ENCODE data around the gene TNFSF12. TPM values are rescaled to one million over a fixed set of nuclear protein-coding genes. Genes with fewer than 3 reads are reported as not detected.
"Not testable (repeated sequence)": the region's sequence is repeated elsewhere in the genome, so short reads cannot be mapped to it uniquely, and the experiment has no call there.

Gene TNFSF12
- total and polyA plus RNA-seq, 7 donors = 10.2 to 23.4 (median 14.4) TPM

DNA sequence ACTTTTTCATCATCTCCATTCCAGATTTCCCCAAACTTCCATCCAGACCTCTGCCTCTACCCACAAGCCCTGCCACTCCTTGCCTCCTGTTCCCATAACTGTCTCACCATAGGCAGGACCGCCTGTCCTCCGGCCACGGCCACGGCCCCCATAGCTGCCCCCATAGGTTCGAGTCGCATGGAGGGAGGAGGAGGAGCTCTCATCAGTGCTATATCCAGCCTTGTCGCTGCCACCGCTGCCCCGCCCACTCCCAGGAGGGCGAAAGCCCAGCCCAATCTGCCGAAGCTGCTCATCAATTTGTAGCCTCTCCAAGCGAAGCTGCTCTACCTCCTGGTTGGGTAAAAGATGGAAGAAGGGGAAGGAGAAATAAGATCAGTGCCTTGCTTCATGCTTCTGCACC is 44.4 kb downstream of the TNFSF12 start:
- ATAC-seq (no peak), DNase-seq (no peak)
- TF ChIP-seq, protein P1, sequence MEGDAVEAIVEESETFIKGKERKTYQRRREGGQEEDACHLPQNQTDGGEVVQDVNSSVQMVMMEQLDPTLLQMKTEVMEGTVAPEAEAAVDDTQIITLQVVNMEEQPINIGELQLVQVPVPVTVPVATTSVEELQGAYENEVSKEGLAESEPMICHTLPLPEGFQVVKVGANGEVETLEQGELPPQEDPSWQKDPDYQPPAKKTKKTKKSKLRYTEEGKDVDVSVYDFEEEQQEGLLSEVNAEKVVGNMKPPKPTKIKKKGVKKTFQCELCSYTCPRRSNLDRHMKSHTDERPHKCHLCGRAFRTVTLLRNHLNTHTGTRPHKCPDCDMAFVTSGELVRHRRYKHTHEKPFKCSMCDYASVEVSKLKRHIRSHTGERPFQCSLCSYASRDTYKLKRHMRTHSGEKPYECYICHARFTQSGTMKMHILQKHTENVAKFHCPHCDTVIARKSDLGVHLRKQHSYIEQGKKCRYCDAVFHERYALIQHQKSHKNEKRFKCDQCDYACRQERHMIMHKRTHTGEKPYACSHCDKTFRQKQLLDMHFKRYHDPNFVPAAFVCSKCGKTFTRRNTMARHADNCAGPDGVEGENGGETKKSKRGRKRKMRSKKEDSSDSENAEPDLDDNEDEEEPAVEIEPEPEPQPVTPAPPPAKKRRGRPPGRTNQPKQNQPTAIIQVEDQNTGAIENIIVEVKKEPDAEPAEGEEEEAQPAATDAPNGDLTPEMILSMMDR (IDR thresholded peaks at IDR 0.05) = no peak
- peaks cover 29 to 78% of the 10 kb centered on the region in 2 donors for H3K36me3 ChIP-seq (ENCODE audit: insufficient read depth in 1 of 2, low read depth in 1 of 2)
- WGBS, 3 donors = 77 to 82% (median 82%) methylated on average over 12 of the region's 12 CpGs
- H3K27me3 ChIP-seq (ENCODE audit: insufficient read depth in 3 of 3, low read length in 2 of 3) = no peaks in the 10 kb centered on the region
- H3K4me3 ChIP-seq = no peak overlapping the region
- intact Hi-C loops (cut with DNase I) = no loop called here
- H3K27ac ChIP-seq = no peak overlapping the region
- peaks cover 28% of the 10 kb centered on the region for H3K4me1 ChIP-seq
- no peaks in the 10 kb centered on the region for H3K9me3 ChIP-seq

DNA sequence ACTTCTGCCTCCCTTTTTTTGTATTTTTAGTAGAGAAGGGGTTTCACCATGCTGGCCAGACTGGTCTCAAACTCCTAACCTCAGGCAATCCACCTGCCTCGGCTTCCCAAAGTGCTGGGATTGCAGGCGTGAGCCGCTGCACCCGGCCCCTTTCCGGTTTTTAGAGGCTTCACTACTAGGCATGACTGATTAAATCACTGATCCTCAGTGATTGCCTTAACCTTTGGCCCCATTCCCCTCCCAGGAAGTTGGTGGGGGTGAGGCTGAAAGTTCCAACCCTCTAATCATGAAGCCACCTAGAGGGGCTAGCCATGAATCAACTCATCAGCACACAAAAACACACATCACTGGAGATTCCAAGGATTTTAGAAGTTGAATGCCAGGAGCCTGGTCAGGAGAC is 48.7 kb downstream of the TNFSF12 start:
- H3K27me3 ChIP-seq (ENCODE audit: insufficient read depth in 3 of 3, low read length in 2 of 3); DNase-seq; H3K4me3 ChIP-seq; H3K27ac ChIP-seq; ATAC-seq; H3K4me1 ChIP-seq; intact Hi-C loops (cut with DNase I); H3K9me3 ChIP-seq: not testable (repeated sequence)
- 66 to 68% (median 67%) methylated on average over 5 of the region's 5 CpGs for WGBS, 3 donors
- peaks cover 35 to 97% of the 10 kb centered on the region in 2 donors for H3K36me3 ChIP-seq (ENCODE audit: insufficient read depth in 1 of 2, low read depth in 1 of 2)

DNA sequence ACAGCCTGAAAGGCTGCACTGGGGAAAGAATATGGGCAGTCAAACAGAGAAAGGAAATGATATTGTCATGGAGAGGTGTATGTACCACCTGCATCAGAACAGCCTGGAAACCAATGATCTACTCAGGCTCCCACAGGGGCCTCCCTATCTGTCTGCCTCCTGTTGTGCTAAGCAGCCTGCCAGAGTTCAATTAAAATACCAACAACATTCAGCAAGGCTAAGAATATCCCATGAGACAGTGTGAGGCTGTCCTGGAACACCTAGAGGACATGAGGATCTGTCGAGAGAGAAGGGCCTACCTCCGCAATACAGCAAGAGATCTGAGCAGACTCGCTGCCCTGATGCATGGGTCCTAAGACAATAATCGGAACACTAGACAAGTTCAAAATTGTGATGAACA is 57.4 kb downstream of the TNFSF12 start:
- H3K36me3 ChIP-seq (ENCODE audit: insufficient read depth in 1 of 2, low read depth in 1 of 2) = peaks cover 11 to 65% of the 10 kb centered on the region in 2 donors
- TF ChIP-seq, protein P1 (IDR thresholded peaks at IDR 0.05) = no peak
- no peaks in the 10 kb centered on the region for H3K27me3 ChIP-seq (ENCODE audit: insufficient read depth in 3 of 3, low read length in 2 of 3)
- WGBS, 3 donors = 44 to 55% (median 44%) methylated on average over 4 of the region's 4 CpGs
- H3K4me3 ChIP-seq = no peak overlapping the region
- no peak for DNase-seq
- peaks cover 32% of the 10 kb centered on the region for H3K4me1 ChIP-seq
- H3K27ac ChIP-seq = peak overlapping the region; percentile 81
- intact Hi-C loops (cut with DNase I) = no loop called here
- no peaks in the 10 kb centered on the region for H3K9me3 ChIP-seq
- ATAC-seq = peak; percentile 96 to 98 (median 97)

Other genes with a start within 250 kb of the TNFSF12 start
Only the 30 nearest of the 32 such genes appear.
- gene NEURL4, start 219.7 kb upstream of the TNFSF12 start, total RNA-seq = 10 to 100 TPM; 24.0 to 53.8 (median 32.6) TPM
- gene NEURL4, start 219.7 kb upstream of the TNFSF12 start, polyA plus RNA-seq = 10 to 100 TPM; 20.7 to 38.7 (median 22.9) TPM
- gene ACAP1, start 212.5 kb upstream of the TNFSF12 start, total RNA-seq = 10 to 100 TPM; 12.2 to 20.7 (median 15.7) TPM
- gene ACAP1, start 212.5 kb upstream of the TNFSF12 start, polyA plus RNA-seq = 10 to 100 TPM in 1 of 3 donors, 1 to 10 TPM in 2; 1.9 to 11.9 (median 2.4) TPM
- gene KCTD11, start 196.9 kb upstream of the TNFSF12 start, total RNA-seq = 1 to 10 TPM; 4.5 to 5.2 (median 5.1) TPM
- 10 to 100 TPM in 1 of 3 donors, 1 to 10 TPM in 2; 2.9 to 13.2 (median 9.9) TPM for gene KCTD11, start 196.9 kb upstream of the TNFSF12 start, polyA plus RNA-seq
- gene TMEM95, start 193.9 kb upstream of the TNFSF12 start, total RNA-seq = not detected
- gene TMEM95, start 193.9 kb upstream of the TNFSF12 start, polyA plus RNA-seq = not detected
- under 1 TPM; 0.56 to 0.86 (median 0.78) TPM for gene TNK1, start 168.0 kb upstream of the TNFSF12 start, total RNA-seq
- gene TNK1, start 168.0 kb upstream of the TNFSF12 start, polyA plus RNA-seq = 1 to 10 TPM in 1 of 3 donors, under 1 TPM in 2; 0.57 to 1.7 (median 0.98) TPM
- gene PLSCR3, start 154.5 kb upstream of the TNFSF12 start, total RNA-seq = 10 to 100 TPM; 13.9 to 16.2 (median 15.1) TPM
- 10 to 100 TPM; 16.6 to 20.5 (median 18.7) TPM for gene PLSCR3, start 154.5 kb upstream of the TNFSF12 start, polyA plus RNA-seq
- 10 to 100 TPM; 47.1 to 80.4 (median 53.5) TPM for gene TMEM256, start 145.0 kb upstream of the TNFSF12 start, total RNA-seq
- 10 to 100 TPM; 62.4 to 75.4 (median 69.7) TPM for gene TMEM256, start 145.0 kb upstream of the TNFSF12 start, polyA plus RNA-seq
- gene NLGN2, start 141.2 kb upstream of the TNFSF12 start, total RNA-seq = 10 to 100 TPM in 1 of 4 donors, 1 to 10 TPM in 3; 6.5 to 11.5 (median 7.4) TPM
- 1 to 10 TPM; 2.8 to 3.1 (median 2.9) TPM for gene NLGN2, start 141.2 kb upstream of the TNFSF12 start, polyA plus RNA-seq
- not detected for gene SPEM1, start 128.7 kb upstream of the TNFSF12 start, total RNA-seq
- under 1 TPM in 1 of 3 donors, not detected in 2; 0.06 TPM for gene SPEM1, start 128.7 kb upstream of the TNFSF12 start, polyA plus RNA-seq
- not detected for gene SPEM2, start 123.4 kb upstream of the TNFSF12 start, total RNA-seq
- under 1 TPM in 1 of 3 donors, not detected in 2; 0.03 TPM for gene SPEM2, start 123.4 kb upstream of the TNFSF12 start, polyA plus RNA-seq
- not detected for gene SPEM3, start 120.2 kb upstream of the TNFSF12 start, total RNA-seq
- gene SPEM3, start 120.2 kb upstream of the TNFSF12 start, polyA plus RNA-seq = under 1 TPM in 1 of 3 donors, not detected in 2; 0.01 TPM
- under 1 TPM; 0.41 to 0.95 (median 0.68) TPM for gene TMEM102, start 113.6 kb upstream of the TNFSF12 start, total RNA-seq
- 1 to 10 TPM in 2 of 3 donors, under 1 TPM in 1; 0.84 to 3.2 (median 1.7) TPM for gene TMEM102, start 113.6 kb upstream of the TNFSF12 start, polyA plus RNA-seq
- gene FGF11, start 109.5 kb upstream of the TNFSF12 start, total RNA-seq = 10 to 100 TPM in 3 of 4 donors, 1 to 10 TPM in 1; 2.7 to 21.1 (median 10.1) TPM
- gene FGF11, start 109.5 kb upstream of the TNFSF12 start, polyA plus RNA-seq = 1 to 10 TPM; 2.0 to 4.4 (median 3.7) TPM
- gene CHRNB1, start 104.0 kb upstream of the TNFSF12 start, total RNA-seq = 100 to 1,000 TPM; 107 to 190 (median 147) TPM
- gene CHRNB1, start 104.0 kb upstream of the TNFSF12 start, polyA plus RNA-seq = 100 to 1,000 TPM in 1 of 3 donors, 10 to 100 TPM in 2; 73.0 to 118 (median 91.7) TPM
- 10 to 100 TPM; 29.3 to 43.2 (median 35.5) TPM for gene ZBTB4, start 69.4 kb upstream of the TNFSF12 start, total RNA-seq
- 10 to 100 TPM; 10.3 to 20.2 (median 13.5) TPM for gene ZBTB4, start 69.4 kb upstream of the TNFSF12 start, polyA plus RNA-seq
- not detected for gene SLC35G6, start 67.6 kb upstream of the TNFSF12 start, total RNA-seq
- under 1 TPM in 1 of 3 donors, not detected in 2; 0.05 TPM for gene SLC35G6, start 67.6 kb upstream of the TNFSF12 start, polyA plus RNA-seq
- gene POLR2A, start 64.7 kb upstream of the TNFSF12 start, total RNA-seq = 10 to 100 TPM; 42.7 to 74.3 (median 56.9) TPM
- 10 to 100 TPM in 2 of 3 donors, 1 to 10 TPM in 1; 8.0 to 68.7 (median 15.0) TPM for gene POLR2A, start 64.7 kb upstream of the TNFSF12 start, polyA plus RNA-seq
- 1 to 10 TPM; 4.0 to 5.4 (median 4.5) TPM for gene TNFSF13, start 9.7 kb downstream of the TNFSF12 start, total RNA-seq
- gene TNFSF13, start 9.7 kb downstream of the TNFSF12 start, polyA plus RNA-seq = 1 to 10 TPM; 2.8 to 4.3 (median 3.1) TPM
- gene SENP3, start 12.9 kb downstream of the TNFSF12 start, total RNA-seq = 10 to 100 TPM; 24.0 to 40.7 (median 38.3) TPM
- 10 to 100 TPM; 44.1 to 90.5 (median 76.1) TPM for gene SENP3, start 12.9 kb downstream of the TNFSF12 start, polyA plus RNA-seq
- gene CD68, start 30.6 kb downstream of the TNFSF12 start, total RNA-seq = 10 to 100 TPM; 15.8 to 38.4 (median 26.4) TPM
- 100 to 1,000 TPM in 1 of 3 donors, 10 to 100 TPM in 2; 16.5 to 298 (median 21.8) TPM for gene CD68, start 30.6 kb downstream of the TNFSF12 start, polyA plus RNA-seq
- 10 to 100 TPM; 19.3 to 40.6 (median 34.1) TPM for gene MPDU1, start 34.8 kb downstream of the TNFSF12 start, total RNA-seq
- gene MPDU1, start 34.8 kb downstream of the TNFSF12 start, polyA plus RNA-seq = 100 to 1,000 TPM in 1 of 3 donors, 10 to 100 TPM in 2; 53.6 to 147 (median 77.8) TPM
- gene SOX15, start 41.0 kb downstream of the TNFSF12 start, total RNA-seq = under 1 TPM; 0.19 to 0.71 (median 0.28) TPM
- under 1 TPM; 0.11 to 0.20 (median 0.17) TPM for gene SOX15, start 41.0 kb downstream of the TNFSF12 start, polyA plus RNA-seq
- 100 to 1,000 TPM; 105 to 120 (median 114) TPM for gene FXR2, start 65.8 kb downstream of the TNFSF12 start, total RNA-seq
- gene FXR2, start 65.8 kb downstream of the TNFSF12 start, polyA plus RNA-seq = 100 to 1,000 TPM in 1 of 3 donors, 10 to 100 TPM in 2; 88.2 to 164 (median 92.1) TPM
- 10 to 100 TPM; 60.7 to 70.4 (median 66.2) TPM for gene SAT2, start 78.8 kb downstream of the TNFSF12 start, total RNA-seq
- 100 to 1,000 TPM; 105 to 112 (median 108) TPM for gene SAT2, start 78.8 kb downstream of the TNFSF12 start, polyA plus RNA-seq
- gene SHBG, start 81.1 kb downstream of the TNFSF12 start, total RNA-seq = 1 to 10 TPM in 1 of 4 donors, under 1 TPM in 3; 0.19 to 1.6 (median 0.55) TPM
- gene SHBG, start 81.1 kb downstream of the TNFSF12 start, polyA plus RNA-seq = under 1 TPM; 0.26 to 0.53 (median 0.45) TPM
- gene ATP1B2, start 101.9 kb downstream of the TNFSF12 start, total RNA-seq = 1 to 10 TPM in 2 of 4 donors, under 1 TPM in 2; 0.78 to 5.7 (median 1.3) TPM
- 1 to 10 TPM in 1 of 3 donors, under 1 TPM in 2; 0.36 to 1.0 (median 0.51) TPM for gene ATP1B2, start 101.9 kb downstream of the TNFSF12 start, polyA plus RNA-seq
- gene TP53, start 138.4 kb downstream of the TNFSF12 start, total RNA-seq = 10 to 100 TPM; 18.1 to 36.7 (median 19.4) TPM
- gene TP53, start 138.4 kb downstream of the TNFSF12 start, polyA plus RNA-seq = 10 to 100 TPM in 2 of 3 donors, 1 to 10 TPM in 1; 7.4 to 15.7 (median 10.6) TPM
- gene WRAP53, start 139.4 kb downstream of the TNFSF12 start, total RNA-seq = 1 to 10 TPM; 4.5 to 6.6 (median 5.0) TPM
- 10 to 100 TPM in 2 of 3 donors, 1 to 10 TPM in 1; 6.5 to 14.4 (median 11.2) TPM for gene WRAP53, start 139.4 kb downstream of the TNFSF12 start, polyA plus RNA-seq
- under 1 TPM in 3 of 4 donors, not detected in 1; 0.11 to 0.37 (median 0.17) TPM for gene EFNB3, start 156.1 kb downstream of the TNFSF12 start, total RNA-seq
- gene EFNB3, start 156.1 kb downstream of the TNFSF12 start, polyA plus RNA-seq = under 1 TPM in 2 of 3 donors, not detected in 1; 0.09 to 0.12 TPM
- under 1 TPM; 0.04 to 0.10 (median 0.05) TPM for gene DNAH2, start 168.7 kb downstream of the TNFSF12 start, total RNA-seq
- under 1 TPM; 0.01 to 0.10 (median 0.08) TPM for gene DNAH2, start 168.7 kb downstream of the TNFSF12 start, polyA plus RNA-seq

All from psoas muscle (tissue), 8 donors.